Stimulated activated CD8-positive, alpha-beta memory T cell treated with anti-CD3 and anti-CD28 coated beads, Interleukin-4, amount 100 ng/mL, for 4 hours (primary cell): ENCODE data around the gene ACYP1.

Experiments
- DNase-seq, 2 donors: peaks; one replicate each; pipeline ENCODE4 v3.0.0-alpha.2; 2020; ENCODE audit warnings: low read depth in 2 of 2, low spot score in 1 of 2

ACYP1 gene

GRCh38 chr14:75063491-75064204 lies at the start of gene ACYP1:
ACYP1 (minus strand) TSS chr14:75064024; CDS start chr14:75063553, 471 bp downstream.
- DNase-seq: peak; percentile 76 to 78

GRCh38 chr14:75109877-75110276 lies 46.1 kb upstream of the ACYP1 start:
- DNase-seq: no peak

DNA sequence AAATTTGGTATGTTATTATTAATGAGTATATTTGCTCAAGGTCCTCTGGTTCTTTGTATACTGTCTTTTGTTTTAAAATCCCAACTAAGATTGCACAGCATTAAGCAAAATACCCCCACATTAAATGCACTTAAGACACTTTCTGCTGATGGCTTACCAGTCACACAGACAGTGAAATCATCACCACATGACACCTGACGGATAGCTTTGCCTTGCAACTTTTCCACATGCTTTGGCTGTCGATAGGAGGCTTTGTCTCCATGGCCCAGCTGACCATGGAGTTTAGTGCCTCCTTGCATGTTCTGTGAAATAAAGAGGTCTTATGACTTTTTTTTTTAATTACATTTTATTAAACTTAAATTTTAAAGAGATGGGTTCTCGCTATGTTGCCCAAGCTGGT lies 43.4 kb upstream of the ACYP1 start:
- DNase-seq: no peak

GRCh38 chr14:75101491-75101890 lies 37.7 kb upstream of the ACYP1 start:
- no peak for DNase-seq

DNA sequence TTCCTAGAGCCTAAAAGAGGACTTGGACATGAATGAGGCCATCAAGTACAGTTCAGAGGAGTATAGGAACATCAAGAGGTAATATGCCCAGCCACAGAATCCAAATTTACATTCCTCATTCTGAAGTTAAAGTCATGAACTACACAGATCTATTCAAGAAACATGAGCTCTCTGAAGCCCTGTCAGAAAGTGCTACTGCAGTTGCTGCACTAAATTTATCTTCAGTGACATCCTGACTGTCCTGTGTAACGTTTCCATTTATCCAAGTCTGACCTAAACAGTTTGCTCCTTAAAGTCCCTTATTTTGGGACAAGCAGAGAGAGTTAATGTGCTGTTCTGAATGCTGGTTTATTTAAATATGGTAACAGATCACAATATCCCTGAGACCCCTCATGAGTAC lies 34.9 kb upstream of the ACYP1 start:
- DNase-seq: no peak

DNA sequence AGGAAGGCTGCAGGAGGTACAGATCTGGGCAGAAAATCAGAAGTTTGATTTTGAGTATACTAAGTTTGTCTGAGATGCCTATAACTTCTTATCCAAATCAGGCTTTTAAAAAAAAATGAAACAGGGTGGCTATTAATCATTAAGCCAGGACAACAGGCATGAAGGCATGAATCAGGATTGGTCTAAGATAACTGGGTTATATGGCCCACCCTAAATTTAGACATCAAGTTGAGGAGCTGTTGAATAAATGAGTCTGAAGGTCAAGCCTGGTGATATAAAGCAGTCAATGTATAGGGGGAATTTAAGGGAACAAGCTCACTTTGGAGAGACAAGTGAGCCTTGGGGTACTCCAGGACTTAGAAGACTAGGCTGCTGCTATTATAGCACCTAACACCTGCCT lies 34.4 kb upstream of the ACYP1 start:
- no peak for DNase-seq

DNA sequence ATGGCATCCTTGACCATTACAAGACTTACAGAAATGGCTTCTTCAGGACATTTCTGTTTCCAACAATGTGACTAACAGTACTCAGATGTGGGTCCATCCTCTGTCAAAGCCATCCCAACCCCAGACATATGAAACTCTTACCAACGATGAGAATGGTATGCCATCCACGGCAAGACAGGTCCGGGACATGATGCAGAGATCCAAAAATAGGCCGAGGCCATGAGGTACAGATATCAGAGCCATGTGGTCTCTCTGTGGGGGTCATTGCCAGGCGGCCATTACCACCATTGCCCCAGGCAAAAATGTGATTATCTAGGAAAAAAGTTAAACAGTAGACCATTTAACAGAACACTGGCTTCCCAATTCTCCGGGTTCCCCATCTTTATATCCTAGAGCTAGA lies 33.1 kb upstream of the ACYP1 start:
- DNase-seq: no peak

DNA sequence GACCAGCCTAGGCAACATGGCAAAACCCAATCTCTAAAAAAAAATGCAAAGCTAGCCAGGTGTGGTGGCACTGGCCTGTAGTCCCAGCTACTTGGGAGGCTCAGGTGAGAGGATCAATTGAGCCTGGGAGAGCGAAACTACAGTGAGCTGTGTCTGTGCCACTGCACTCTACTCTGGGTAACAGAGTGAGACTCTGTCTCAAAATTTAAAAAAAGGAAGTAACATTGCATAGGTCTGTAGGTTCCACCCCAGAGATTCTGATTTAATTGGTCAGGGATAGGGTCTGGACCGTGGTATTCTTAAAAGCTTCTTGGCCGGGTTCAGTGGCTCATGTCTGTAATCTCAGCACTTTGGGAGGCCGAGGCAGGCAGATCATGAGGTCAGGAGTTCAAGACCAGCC lies 31.9 kb upstream of the ACYP1 start:
- no peak for DNase-seq

DNA sequence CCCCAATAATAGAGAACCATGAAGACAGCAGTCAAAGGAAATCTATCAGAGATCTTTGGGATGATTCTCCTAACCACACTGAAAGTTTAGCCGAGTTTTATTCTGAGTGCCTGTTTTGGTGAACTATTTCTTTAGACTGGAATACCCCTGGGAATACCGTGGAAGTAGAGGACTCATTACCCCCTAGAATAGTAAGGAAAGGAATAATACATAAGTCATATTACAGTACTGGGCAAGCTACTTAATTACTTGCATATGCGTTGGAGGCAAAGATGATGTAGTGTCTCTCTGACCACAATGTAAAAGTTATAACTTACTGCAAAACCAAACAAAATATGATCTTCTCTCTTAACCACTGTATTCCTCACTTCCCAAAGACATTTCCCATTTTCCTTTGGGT lies 31.1 kb upstream of the ACYP1 start:
- no peak for DNase-seq

- no peak for DNase-seq
Measured at GRCh38 chr14:75092698-75093097, 28.9 kb upstream of the ACYP1 start.

GRCh38 chr14:75091251-75091650 lies 27.4 kb upstream of the ACYP1 start:
- DNase-seq: no peak

DNA sequence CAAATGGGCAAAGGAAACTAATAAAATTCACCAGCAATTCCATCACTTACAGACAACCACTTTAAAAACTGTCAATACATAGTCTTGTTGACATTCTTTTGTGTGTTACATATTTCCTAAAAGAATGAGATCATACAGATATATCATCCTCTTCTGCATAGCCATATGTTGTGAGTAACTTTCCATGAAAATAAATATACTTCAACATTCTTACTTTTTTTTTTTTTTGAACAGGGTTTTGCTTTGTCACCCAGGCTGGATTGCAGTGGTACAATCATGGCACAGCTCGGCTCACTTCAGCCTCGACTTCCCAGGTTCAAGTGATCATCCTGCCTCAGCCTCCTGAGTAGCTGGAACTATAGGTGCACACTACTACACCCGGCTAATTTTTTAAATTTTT lies 26.5 kb upstream of the ACYP1 start:
- no peak for DNase-seq

- DNase-seq: peak in 1 of 2 donors; percentile 10
Measured at GRCh38 chr14:75088566-75089373, 24.9 kb upstream of the ACYP1 start.

GRCh38 chr14:75088153-75088552 lies 24.3 kb upstream of the ACYP1 start:
- no peak for DNase-seq

- DNase-seq: no peak
Measured at GRCh38 chr14:75084513-75084912, 20.7 kb upstream of the ACYP1 start.

- no peak for DNase-seq
Measured at GRCh38 chr14:75083271-75083670, 19.4 kb upstream of the ACYP1 start.

GRCh38 chr14:75081660-75082229 lies 17.9 kb upstream of the ACYP1 start:
- DNase-seq: no peak

DNA sequence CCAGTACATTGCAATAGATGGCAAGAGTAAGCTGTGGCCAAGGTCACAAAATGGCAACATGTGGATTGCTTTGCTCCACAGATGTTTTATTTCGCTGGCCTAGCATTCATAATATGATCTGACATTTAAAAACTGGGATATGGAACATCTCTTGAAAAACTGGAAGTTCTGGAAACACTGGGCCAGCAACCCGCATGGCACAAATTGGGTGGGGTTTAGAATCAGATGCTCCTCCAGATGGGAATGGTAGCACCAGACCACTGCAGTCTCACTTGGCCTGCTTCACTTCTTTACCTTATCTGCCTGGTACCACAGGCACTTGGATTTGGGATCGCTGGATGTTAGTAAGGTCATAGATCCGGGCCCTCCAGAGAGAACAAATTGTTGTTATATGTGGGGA lies 15.7 kb upstream of the ACYP1 start:
- no peak for DNase-seq

DNA sequence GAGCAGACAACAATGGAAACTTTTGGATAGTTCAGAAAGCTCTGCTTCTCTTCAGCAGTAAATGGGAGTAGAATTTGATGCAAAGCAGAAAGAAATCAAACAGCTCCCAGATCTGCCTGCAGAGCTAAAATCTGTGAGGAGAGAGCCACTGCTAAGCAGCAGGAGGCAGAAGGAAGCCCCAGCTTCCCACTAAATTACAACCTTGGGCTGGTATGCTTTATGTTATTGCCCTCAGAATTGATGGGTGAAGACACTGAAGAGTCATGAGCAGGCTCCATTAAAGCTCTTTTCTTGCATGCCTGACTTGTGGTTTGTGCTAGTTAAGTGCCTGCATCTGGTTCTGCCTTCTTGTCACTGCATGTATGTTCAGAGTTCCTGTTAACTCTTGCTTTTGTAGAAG lies 14.0 kb upstream of the ACYP1 start:
- DNase-seq: no peak

- DNase-seq: no peak
Measured at GRCh38 chr14:75070383-75070782, 6.6 kb upstream of the ACYP1 start.

- no peak for DNase-seq
Measured at GRCh38 chr14:75069811-75070145, 6.0 kb upstream of the ACYP1 start.

GRCh38 chr14:75069121-75069810 lies 5.4 kb upstream of the ACYP1 start, which contains the start of gene ZC2HC1C:
ZC2HC1C (plus strand) TSS chr14:75069641; CDS start chr14:75070574, 933 bp downstream.
- peak; percentile 10 to 24 for DNase-seq
